Panc1 (cell line): ENCODE data around the gene SLC35F5. TPM values are rescaled to one million over a fixed set of nuclear protein-coding genes. Genes with fewer than 3 reads are reported as not detected.
"Not testable (repeated sequence)": the region's sequence is repeated elsewhere in the genome, so short reads cannot be mapped to it uniquely, and the experiment has no call there.

Experiments used
- ATAC-seq: fragments of 200-7000 bp; cut with Tn5 transposase; 2 replicates; pipeline ENCODE4 v1.9.1; 2020; ENCODE audit warnings: mild to moderate bottlenecking, moderate library complexity
- BruUV-seq: library from RNA; stranded (reverse); fragments of 400-500 nt; replicated peaks from 2 replicates; lab custom pipeline; 2021; lab: Mats Ljungman, UMichigan
- CTCF ChIA-PET: fragments of 300-600 bp; sonication (Branson Sonifier 250); formaldehyde crosslinking; loops from one replicate; lab custom pipeline; 2022; ENCODE audit warnings: antibody characterized with exemption; lab: Charles Lee
- POLR2A ChIA-PET: fragments of 300-600 bp; sonication (Branson Sonifier 250); formaldehyde crosslinking; loops from one replicate; lab custom pipeline; 2022; ENCODE audit warnings: antibody characterized with exemption; lab: Charles Lee
- DNase-seq: peaks from one replicate; pipeline ENCODE4 v3.0.0-alpha.2; 2010; ENCODE audit warnings: low read depth, low spot score
- H3K27ac ChIP-seq: 2 replicates; pipeline ENCODE4 v1.5.1; 2011; ENCODE audit warnings: mild to moderate bottlenecking, low read length, inconsistent platforms
- H3K27me3 ChIP-seq: fragments of 200-500 bp; sonication (Bioruptor generic); 2 replicates; pipeline ENCODE4 v1.6.0; 2014; ENCODE audit warnings: low read length, inconsistent platforms; ENCODE audit not compliant: control insufficient read depth, insufficient read depth
- H3K36me3 ChIP-seq: fragments of 200-500 bp; sonication (Bioruptor generic); 2 replicates; pipeline ENCODE4 v1.5.1; 2014; ENCODE audit warnings: inconsistent platforms, mild to moderate bottlenecking, low read length, moderate library complexity; ENCODE audit not compliant: control insufficient read depth, insufficient read depth
- H3K4me1 ChIP-seq: 2 replicates; pipeline ENCODE4 v1.5.1; 2011; ENCODE audit warnings: inconsistent platforms, mild to moderate bottlenecking, low read length, moderate library complexity; ENCODE audit not compliant: control insufficient read depth, insufficient read depth
- H3K4me3 ChIP-seq, 2 experiments: 2 replicates each; pipeline ENCODE4 v1.5.1; 2011 to 2012; ENCODE audit warnings: low read depth in 2 of 2, low read length in 2 of 2, mild to moderate bottlenecking in 2 of 2, inconsistent platforms in 1 of 2, moderate library complexity in 1 of 2
- H3K9me3 ChIP-seq: fragments of 200-500 bp; sonication (Bioruptor generic); 2 replicates; pipeline ENCODE4 v1.5.1; 2014; ENCODE audit warnings: low read depth, mild to moderate bottlenecking, inconsistent platforms, low read length, moderate library complexity; ENCODE audit not compliant: control insufficient read depth, insufficient read depth
- CTCF ChIP-seq: fragments of 450-650 bp; IDR thresholded peaks from 2 replicates; pipeline ENCODE4 v1.5.1; 2017; ENCODE audit warnings: mild to moderate bottlenecking
- POLR2AphosphoS5 ChIP-seq: IDR thresholded peaks from 2 replicates; pipeline ENCODE4 v1.6.1; 2012; ENCODE audit warnings: mild to moderate bottlenecking, low read depth, low read length, moderate library complexity
- REST ChIP-seq, 2 experiments: IDR thresholded peaks; 2 replicates each; pipeline ENCODE4 v1.6.1; 2011 to 2012; ENCODE audit warnings: low read depth in 2 of 2, control low read depth in 1 of 2, low read length in 1 of 2, mild to moderate bottlenecking in 1 of 2, moderate library complexity in 1 of 2; ENCODE audit not compliant: insufficient read depth in 1 of 2
- SIN3A ChIP-seq: IDR thresholded peaks from 2 replicates; pipeline ENCODE4 v1.6.1; 2012; ENCODE audit warnings: low read depth, mild to moderate bottlenecking, low read length, moderate library complexity, borderline replicate concordance; ENCODE audit not compliant: insufficient read depth
- TCF7L2 ChIP-seq: IDR thresholded peaks from 2 replicates; pipeline ENCODE4 v1.6.1; 2011; ENCODE audit warnings: mild to moderate bottlenecking, low read depth, low read length, inconsistent platforms
- in situ Hi-C: cut with HindIII; loops from 2 replicates; pipeline ENCODE4 v1.10.0; 2016; ENCODE audit warnings: low sequenced_read_pairs, low pct_unique_long_range_greater_than_20kb
- intact Hi-C: fragments of 100-400 bp; cut with micrococcal nuclease; formaldehyde crosslinking; loops from one replicate; pipeline ENCODE4 v1.10.0; 2022; ENCODE audit not compliant: unreplicated experiment
- total RNA-seq: library from RNA; stranded (reverse); gene quantifications from one replicate; pipeline ENCODE4 v1.2.1, GENCODE V29; 2021; ENCODE audit not compliant: unreplicated experiment

SLC35F5 gene
- total RNA-seq, 1 experiment from 2014 or later, result 89.8 TPM

- ATAC-seq, result no peak
These were observed 20.9 kb upstream of the SLC35F5 start for GRCh38 chr2:113777371-113777770.

GRCh38 chr2:113776949-113777348, 20.5 kb upstream of the SLC35F5 start:
- ATAC-seq (no peak), DNase-seq (no peak)
- TF ChIP-seq TCF7L2, result no peak
- TF ChIP-seq CTCF, result no peak
- no peak for TF ChIP-seq SIN3A
- TF ChIP-seq POLR2AphosphoS5, result no peak
- TF ChIP-seq REST (IDR thresholded peaks at IDR 0.05; ENCODE audit: insufficient read depth in 1 of 2, low read depth in 2 of 2, low read length in 1 of 2), result no peak
- Histone ChIP-seq H3K9me3 (no peaks in the 10 kb centered on the region), H3K36me3 (no peaks in the 10 kb centered on the region), H3K27me3 (no peaks in the 10 kb centered on the region), H3K4me3 (no peak overlapping the region), H3K27ac (no peak overlapping the region), H3K4me1 (no peaks in the 10 kb centered on the region)
- no TSS peak for BruUV-seq
- POLR2A ChIA-PET, result interaction anchor here (0.7 kb wide), 1 partner anchor 64 kb away, joined by 6 read pairs; no protein-coding TSS in a partner anchor
- intact Hi-C loops, result no loop called here
- CTCF ChIA-PET, result no interaction called here
- in situ Hi-C loops, result no loop called here

More at GRCh38 chr2:113777371-113777770, 20.9 kb upstream of the SLC35F5 start:
- TF ChIP-seq REST (IDR thresholded peaks at IDR 0.05; ENCODE audit: insufficient read depth in 1 of 2, low read depth in 2 of 2, low read length in 1 of 2) (no peak), CTCF (no peak), TCF7L2 (no peak), POLR2AphosphoS5 (no peak), SIN3A (no peak)
- in situ Hi-C loops (no loop called here), intact Hi-C loops (no loop called here)
- Histone ChIP-seq H3K9me3 (no peaks in the 10 kb centered on the region), H3K27ac (no peak overlapping the region), H3K36me3 (no peaks in the 10 kb centered on the region), H3K27me3 (no peaks in the 10 kb centered on the region), H3K4me1 (no peaks in the 10 kb centered on the region), H3K4me3 (no peak overlapping the region)
- DNase-seq, result no peak
- no TSS peak for BruUV-seq
- ChIA-PET POLR2A (no interaction called here), CTCF (no interaction called here)

- H3K4me1 ChIP-seq, H3K9me3 ChIP-seq, H3K27ac ChIP-seq, H3K4me3 ChIP-seq, in situ Hi-C loops, DNase-seq, H3K27me3 ChIP-seq, intact Hi-C loops, BruUV-seq, POLR2A ChIA-PET, CTCF ChIA-PET, ATAC-seq, H3K36me3 ChIP-seq: not testable (repeated sequence)
These were observed 18.2 kb upstream of the SLC35F5 start for GRCh38 chr2:113774616-113775015.
